Measurements from ENCODE around the gene MAFB. TPM values are rescaled to one million over a fixed set of nuclear protein-coding genes. Genes with fewer than 3 reads are reported as not detected.

MAFB gene
- polyA plus RNA-seq, 1 donor (not counting 4 experiments of a cell fraction or from before 2014, with no cell fraction given) = 1.7 TPM

- peaks cover 2% of the 10 kb centered on the region for H3K9me1 ChIP-seq (ENCODE audit: control insufficient read depth, extremely low read depth, insufficient read depth, low read length)
- H4K20me1 ChIP-seq (ENCODE audit: control insufficient read depth, extremely low read depth, insufficient read depth, low read length) = no peaks in the 10 kb centered on the region
- dilution Hi-C loops (cut with MboI; ENCODE audit: extremely low pct_ligation_motif_present, low sequenced_read_pairs) = no loop called here
- H3K4me3 ChIP-seq (ENCODE audit: control insufficient read depth in 2 of 3, extremely low read depth in 1 of 3, insufficient read depth in 2 of 3, low read depth in 1 of 3, low read length in 3 of 3) = no peak overlapping the region
- FAIRE-seq (no peak), DNase-seq (ENCODE audit: low read depth, low spot score) (no peak)
- no peaks in the 10 kb centered on the region for H3K79me2 ChIP-seq (ENCODE audit: control insufficient read depth, insufficient read depth, low read length)
- no peaks in the 10 kb centered on the region for H3K36me3 ChIP-seq (ENCODE audit: control insufficient read depth in 2 of 2, extremely low read depth in 1 of 2, insufficient read depth in 2 of 2, low read length in 2 of 2)
- peaks cover 7% of the 10 kb centered on the region for H3K4me1 ChIP-seq (ENCODE audit: control insufficient read depth, extremely low read depth, insufficient read depth, low read length)
- no peak overlapping the region for H3K9ac ChIP-seq (ENCODE audit: control insufficient read depth, extremely low read depth, insufficient read depth, low read length)
- H3K9me3 ChIP-seq (ENCODE audit: control insufficient read depth, low read depth, low read length) = no peaks in the 10 kb centered on the region
- H3K4me2 ChIP-seq (ENCODE audit: control insufficient read depth, extremely low read depth, insufficient read depth, low read depth, low read length) = no peak overlapping the region
- H3K27ac ChIP-seq (ENCODE audit: control insufficient read depth, insufficient read depth, low read length) = no peak overlapping the region
- TF ChIP-seq CTCF (optimal IDR thresholded peaks at IDR 0.05 in 1 of 3, IDR thresholded peaks at IDR 0.05 in 1 of 3, conservative IDR thresholded peaks at IDR 0.05 in 1 of 3; ENCODE audit: extremely low read depth in 1 of 3, insufficient read depth in 2 of 3, low read length in 3 of 3) (no peak), EZH2 (IDR thresholded peaks at IDR 0.05; ENCODE audit: low read length) (no peak)
- H2AFZ ChIP-seq (ENCODE audit: control insufficient read depth, low read length) = no peak overlapping the region
- peaks cover 13% of the 10 kb centered on the region for H3K27me3 ChIP-seq (ENCODE audit: control insufficient read depth, extremely low read depth, insufficient read depth, low read length)
Measured at GRCh38 chr20:40685349-40685748, 3.7 kb downstream of the MAFB start.

- no peaks in the 10 kb centered on the region for H4K20me1 ChIP-seq (ENCODE audit: control insufficient read depth, extremely low read depth, insufficient read depth, low read length)
- H3K9me3 ChIP-seq (ENCODE audit: control insufficient read depth, low read depth, low read length) = no peaks in the 10 kb centered on the region
- TF ChIP-seq EZH2 (IDR thresholded peaks at IDR 0.05; ENCODE audit: low read length) = no peak
- no peak for TF ChIP-seq CTCF (optimal IDR thresholded peaks at IDR 0.05 in 1 of 3, IDR thresholded peaks at IDR 0.05 in 1 of 3, conservative IDR thresholded peaks at IDR 0.05 in 1 of 3; ENCODE audit: extremely low read depth in 1 of 3, insufficient read depth in 2 of 3, low read length in 3 of 3)
- peak overlapping the region; percentile 80 for H3K4me2 ChIP-seq (ENCODE audit: control insufficient read depth, extremely low read depth, insufficient read depth, low read depth, low read length)
- peaks cover 5% of the 10 kb centered on the region for H3K4me1 ChIP-seq (ENCODE audit: control insufficient read depth, extremely low read depth, insufficient read depth, low read length)
- no peaks in the 10 kb centered on the region for H3K36me3 ChIP-seq (ENCODE audit: control insufficient read depth in 2 of 2, extremely low read depth in 1 of 2, insufficient read depth in 2 of 2, low read length in 2 of 2)
- peak overlapping the region in 1 of 3 experiments; percentile 46 for H3K4me3 ChIP-seq (ENCODE audit: control insufficient read depth in 2 of 3, extremely low read depth in 1 of 3, insufficient read depth in 2 of 3, low read depth in 1 of 3, low read length in 3 of 3)
- no peaks in the 10 kb centered on the region for H3K79me2 ChIP-seq (ENCODE audit: control insufficient read depth, insufficient read depth, low read length)
- H3K9ac ChIP-seq (ENCODE audit: control insufficient read depth, extremely low read depth, insufficient read depth, low read length) = no peak overlapping the region
- dilution Hi-C loops (cut with MboI; ENCODE audit: extremely low pct_ligation_motif_present, low sequenced_read_pairs) = no loop called here
- H2AFZ ChIP-seq (ENCODE audit: control insufficient read depth, low read length) = peak overlapping the region; percentile 83
- no peak overlapping the region for H3K27ac ChIP-seq (ENCODE audit: control insufficient read depth, insufficient read depth, low read length)
- FAIRE-seq (peak; percentile 26), DNase-seq (ENCODE audit: low read depth, low spot score) (no peak)
- peaks cover 2% of the 10 kb centered on the region for H3K9me1 ChIP-seq (ENCODE audit: control insufficient read depth, extremely low read depth, insufficient read depth, low read length)
- peaks cover 11% of the 10 kb centered on the region for H3K27me3 ChIP-seq (ENCODE audit: control insufficient read depth, extremely low read depth, insufficient read depth, low read length)
Measured at GRCh38 chr20:40683894-40684268, 5.2 kb downstream of the MAFB start.
